Ecto neural progenitor cell (in vitro differentiated cells): Measurements from ENCODE around the gene POU2AF1.
"Not testable (repeated sequence)": the region's sequence is repeated elsewhere in the genome, so short reads cannot be mapped to it uniquely, and the experiment has no call there.

Experiments
- DNase-seq: peaks from one replicate; pipeline ENCODE4 v3.0.0-alpha.2; 2018; ENCODE audit warnings: low spot score

Gene POU2AF1

DNA sequence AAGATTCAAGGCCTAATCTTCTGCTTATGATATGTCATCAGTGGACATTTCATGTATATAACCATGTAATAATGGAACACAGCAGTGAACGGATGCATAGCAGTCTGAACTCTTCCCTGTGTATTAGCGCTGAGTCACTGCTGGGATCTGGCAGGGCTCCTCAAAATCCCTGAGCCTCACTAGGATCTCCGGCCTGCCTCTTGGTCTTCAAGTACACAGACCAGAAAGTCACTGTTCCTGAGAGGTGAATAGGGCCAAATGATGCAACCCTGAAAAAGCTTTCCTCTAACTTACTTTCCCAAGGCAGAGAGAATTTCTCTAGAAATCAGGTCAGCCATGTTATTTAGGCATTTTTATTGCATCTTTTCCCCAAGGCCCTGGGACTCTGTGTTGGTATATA is 35.0 kb downstream of the POU2AF1 start:
- no peak for DNase-seq

DNA sequence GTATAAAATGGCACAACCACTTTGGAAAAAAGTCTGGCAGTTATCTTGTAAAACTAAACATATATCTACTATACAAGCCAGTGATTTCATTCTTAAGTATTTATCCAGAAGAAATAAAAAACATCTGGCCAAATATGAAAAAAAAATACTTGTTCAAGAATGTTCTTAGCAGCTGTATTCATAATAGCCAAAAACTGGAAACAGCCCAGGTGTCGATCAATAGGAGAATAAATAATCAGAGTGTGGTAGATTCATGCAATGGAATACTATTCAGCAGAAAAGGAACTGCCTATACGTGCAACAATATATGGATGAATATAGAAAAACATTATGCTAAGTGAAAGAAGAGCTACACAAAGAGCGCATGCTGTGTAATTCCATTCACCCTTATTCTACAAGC is 36.7 kb downstream of the POU2AF1 start:
- no peak for DNase-seq

DNA sequence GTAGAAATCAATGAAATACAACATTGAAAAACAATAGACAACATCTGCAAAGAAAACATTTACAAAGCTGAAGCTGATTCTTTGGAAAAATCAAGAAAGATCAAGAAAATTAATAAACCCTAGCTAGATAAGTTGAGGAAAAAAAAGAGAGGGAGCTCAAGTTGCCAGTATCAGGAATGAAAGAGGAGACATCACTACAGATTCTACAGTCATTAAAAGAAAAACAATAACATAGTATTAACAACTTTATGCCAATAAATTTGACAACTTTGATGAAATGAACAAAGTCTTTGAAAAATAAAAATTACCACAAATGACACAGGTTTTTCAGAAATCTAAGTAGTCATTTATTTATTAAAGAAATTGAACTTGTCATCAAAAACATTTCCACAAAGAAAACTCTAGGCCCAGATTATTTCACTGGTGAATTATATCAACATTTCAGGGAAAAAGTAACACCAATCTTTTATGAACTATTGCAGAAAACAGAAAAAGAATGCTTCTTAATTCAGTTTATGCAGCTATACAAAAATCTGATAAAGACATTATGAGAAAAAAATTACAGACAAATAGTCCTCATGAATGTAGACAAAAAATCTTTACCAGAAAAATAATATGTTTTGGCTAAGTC is 39.2 kb downstream of the POU2AF1 start:
- DNase-seq: no peak

- DNase-seq: no peak
Observed at GRCh38 chr11:111336582-111337256, 42.4 kb downstream of the POU2AF1 start.

- DNase-seq: no peak
Observed at GRCh38 chr11:111336062-111336461, 43.0 kb downstream of the POU2AF1 start.

GRCh38 chr11:111335549-111335948 is 43.5 kb downstream of the POU2AF1 start:
- no peak for DNase-seq

GRCh38 chr11:111334532-111335502 is 44.3 kb downstream of the POU2AF1 start:
- DNase-seq: no peak

- no peak for DNase-seq
Observed at GRCh38 chr11:111331711-111332479, 47.2 kb downstream of the POU2AF1 start.

DNA sequence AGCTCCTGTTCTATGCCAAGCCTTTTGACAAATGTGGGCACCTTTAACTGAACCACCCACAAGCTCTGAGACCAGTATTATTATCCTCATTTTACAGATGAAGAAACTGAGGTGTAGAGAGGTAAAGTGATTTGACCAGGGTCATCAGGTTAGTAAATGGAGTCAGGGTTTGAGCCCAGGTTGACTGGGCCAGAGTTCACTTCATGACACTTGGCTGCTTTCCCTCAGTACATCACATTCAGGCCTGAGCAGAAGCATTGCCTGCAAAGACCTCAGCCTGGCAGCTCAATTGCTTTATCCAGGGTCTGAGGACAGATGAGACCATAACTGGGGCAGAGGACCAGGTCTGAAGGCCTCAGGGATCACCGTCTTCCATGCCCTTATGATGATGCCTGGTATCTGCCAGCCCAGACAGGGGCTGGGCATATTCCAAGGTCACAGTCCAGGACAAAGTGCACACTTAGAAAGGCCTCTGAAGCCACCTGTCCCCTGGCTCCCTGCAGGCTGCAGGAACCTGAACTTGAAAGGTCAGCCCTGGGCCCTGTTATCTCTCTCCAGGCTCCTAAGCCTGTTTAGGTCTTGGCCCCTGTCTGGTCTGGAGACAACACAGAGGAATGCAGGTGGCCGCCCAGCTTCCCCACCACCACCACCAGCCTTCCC is 48.7 kb downstream of the POU2AF1 start:
- no peak for DNase-seq

DNA sequence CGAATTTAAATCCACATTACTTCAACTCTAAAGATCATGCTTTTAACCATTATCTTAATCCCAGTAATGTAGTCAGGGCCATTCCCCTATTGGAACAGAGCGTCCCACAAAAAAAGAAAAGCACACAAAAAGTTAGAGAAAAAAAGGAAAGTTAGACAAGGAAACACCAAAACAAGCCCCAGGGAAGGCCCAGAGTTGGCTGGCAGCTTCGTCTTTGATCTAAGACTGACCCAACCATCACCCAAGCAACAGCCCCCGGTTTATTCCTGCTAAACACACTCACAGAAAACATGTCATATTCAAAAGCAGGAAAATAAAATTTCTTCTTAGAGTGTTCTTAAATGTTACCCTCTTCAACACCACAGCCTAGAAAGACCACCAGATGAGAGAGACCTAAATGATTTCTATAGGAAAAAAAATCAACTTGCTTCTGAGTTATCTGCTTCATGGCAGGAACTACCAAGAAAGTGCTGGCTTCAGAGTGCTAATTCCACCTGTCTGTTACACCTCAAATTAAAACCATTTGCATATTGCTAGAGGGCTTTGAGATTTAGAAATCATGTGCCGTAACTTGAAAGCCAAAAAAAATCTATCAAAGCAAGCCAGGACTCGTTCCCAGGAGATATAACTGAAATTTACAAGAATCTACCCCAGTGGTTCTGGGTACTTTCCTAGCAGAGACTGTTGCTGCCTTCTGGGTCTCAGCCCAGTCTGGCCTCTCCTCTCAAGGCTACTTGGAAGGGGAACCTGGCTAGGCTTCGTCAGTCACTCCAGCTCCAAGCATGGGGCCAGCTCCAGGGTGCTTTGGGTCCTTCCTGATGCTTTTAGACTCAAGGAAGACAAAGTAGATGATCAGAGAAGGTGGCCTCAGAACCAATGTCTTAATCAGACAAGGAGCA is 49.5 kb downstream of the POU2AF1 start:
- no peak for DNase-seq

DNA sequence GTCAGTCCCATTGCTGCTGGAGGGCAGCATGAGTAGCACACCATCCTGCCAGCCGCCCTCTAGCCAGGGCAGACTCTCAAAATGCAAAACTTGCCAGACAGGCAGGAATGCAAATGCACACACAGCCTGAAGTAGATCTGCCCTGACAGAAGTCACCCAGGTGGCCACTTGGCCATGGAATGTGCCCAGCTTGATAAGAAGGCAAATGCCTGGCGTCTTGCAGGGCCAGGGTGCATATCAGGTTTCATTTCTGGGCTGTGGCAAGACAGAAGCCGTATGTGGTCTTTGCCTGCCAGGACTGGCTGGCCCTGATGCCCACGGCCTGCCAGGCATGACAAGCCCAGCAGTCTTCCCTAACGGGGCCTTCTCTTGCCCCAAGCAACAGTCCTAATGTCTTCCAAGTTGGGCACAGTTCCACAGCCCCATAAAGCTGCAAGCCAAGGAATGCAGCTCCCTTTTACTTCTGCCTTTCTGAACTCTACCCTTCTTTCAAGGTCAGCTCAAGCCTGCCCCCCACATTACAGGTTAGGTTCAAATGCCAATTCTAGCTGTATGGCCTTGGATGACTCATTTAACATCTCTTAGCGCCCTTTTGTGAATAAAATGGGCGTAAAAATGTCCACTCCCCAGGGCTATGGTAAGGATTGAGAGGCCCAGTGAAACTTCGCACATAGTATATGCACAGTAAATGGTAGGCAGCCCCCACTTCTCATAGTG is 51.0 kb downstream of the POU2AF1 start:
- DNase-seq: no peak

GRCh38 chr11:111326824-111327223 is 52.3 kb downstream of the POU2AF1 start:
- no peak for DNase-seq

DNA sequence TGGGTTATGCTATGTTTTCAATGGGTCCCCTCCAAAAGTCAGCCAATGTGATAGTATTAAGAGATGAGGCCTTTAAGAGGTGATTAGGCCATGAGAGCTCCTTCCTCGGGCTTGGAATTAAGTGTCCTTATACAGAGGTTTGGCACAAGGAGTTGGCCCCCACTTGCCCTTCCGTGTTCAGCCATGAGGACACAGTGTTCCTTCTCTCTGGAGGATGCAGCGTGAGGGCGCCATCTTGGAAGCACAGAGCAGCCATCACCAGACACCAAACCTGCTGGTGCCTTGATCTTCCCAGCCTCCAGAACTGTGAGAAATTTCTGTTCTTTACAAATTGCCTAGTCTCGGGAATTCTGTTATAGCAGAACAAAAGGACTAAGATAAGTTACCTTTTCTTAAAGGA is 53.8 kb downstream of the POU2AF1 start:
- DNase-seq: no peak

GRCh38 chr11:111324277-111324720 is 54.8 kb downstream of the POU2AF1 start:
- no peak for DNase-seq

DNA sequence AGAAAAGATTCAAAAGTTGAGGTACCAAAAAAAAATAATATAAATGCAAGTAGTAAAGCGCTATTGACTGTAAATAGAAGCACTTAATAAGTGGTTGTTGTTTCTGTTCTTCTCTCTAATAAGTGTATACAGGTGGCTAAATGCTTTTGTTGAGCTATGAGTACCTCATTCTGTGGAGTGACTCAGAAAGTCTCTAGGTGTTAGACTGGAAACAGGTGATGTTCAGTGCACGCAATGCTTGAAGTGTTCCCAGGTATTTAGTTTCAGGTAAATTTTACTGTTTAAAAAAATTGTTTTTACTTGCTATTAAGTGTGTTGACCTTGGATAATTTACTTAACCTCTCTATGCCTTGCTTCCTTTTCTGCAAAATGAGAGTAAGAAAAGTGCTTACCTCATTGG is 56.5 kb downstream of the POU2AF1 start:
- DNase-seq: no peak

- DNase-seq: no peak
Observed at GRCh38 chr11:111320728-111321568, 58.1 kb downstream of the POU2AF1 start.

DNA sequence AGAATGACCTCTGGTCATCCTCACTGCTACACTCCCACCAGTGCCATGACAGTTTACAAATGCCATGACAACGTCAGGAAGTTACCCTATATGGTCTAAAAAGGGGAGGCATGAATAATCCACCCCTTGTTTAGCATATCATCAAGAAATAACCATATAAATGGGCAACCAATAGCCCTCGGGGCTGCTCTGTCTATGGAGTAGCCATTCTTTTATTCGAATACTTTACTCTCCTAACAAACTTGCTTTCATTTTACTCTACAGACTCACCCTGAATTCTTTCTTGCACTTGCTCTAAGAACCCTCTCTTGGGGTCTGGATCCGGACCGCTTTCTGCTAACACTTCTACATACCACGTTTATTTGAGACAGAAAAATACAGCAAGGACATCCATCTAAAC is 58.9 kb downstream of the POU2AF1 start:
- DNase-seq: not testable (repeated sequence)

DNA sequence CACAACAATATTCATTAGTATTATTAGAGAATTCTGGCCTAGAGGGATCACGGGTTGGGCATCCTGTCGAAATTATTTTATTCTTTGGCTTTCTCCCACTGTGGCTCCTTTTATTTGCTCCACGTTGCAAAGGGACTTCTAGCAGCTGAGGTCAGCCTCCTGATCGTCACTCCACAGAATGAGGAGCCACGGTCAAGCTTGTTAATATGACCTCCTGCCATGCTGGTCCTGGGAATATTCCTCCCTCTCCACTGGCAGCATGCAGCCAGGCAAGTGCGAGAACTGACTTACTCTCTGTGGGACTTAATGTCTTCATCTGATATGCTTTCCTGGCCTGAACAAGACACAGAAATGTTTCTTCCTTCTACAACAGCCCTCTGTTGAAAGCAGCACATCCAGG is 59.8 kb downstream of the POU2AF1 start:
- no peak for DNase-seq

DNA sequence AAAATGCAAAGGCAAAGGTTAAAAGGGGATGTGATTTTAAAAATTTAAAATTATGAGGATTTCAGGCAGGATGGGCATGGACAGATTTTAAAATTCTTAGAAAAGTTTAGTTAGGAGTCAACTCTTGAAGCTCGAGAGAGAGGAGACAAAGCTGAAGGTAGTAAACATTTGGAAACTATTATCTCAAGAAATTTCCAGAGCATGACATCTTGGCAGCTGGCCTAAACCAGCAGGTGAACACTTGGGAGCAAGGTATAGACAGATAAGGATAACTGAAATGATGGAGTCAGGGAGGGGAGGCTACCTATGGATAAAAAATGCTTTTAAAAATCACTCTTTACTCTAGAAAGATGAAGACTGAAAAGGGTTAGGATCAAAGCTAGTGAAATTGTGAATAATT is 67.0 kb downstream of the POU2AF1 start:
- DNase-seq: no peak
